KMS-11 (cell line): ENCODE measurements around the gene SSMEM1.

Source experiments
- H2AFZ ChIP-seq: fragments of 200-600 bp; sonication (generic); 2 replicates; pipeline ENCODE4 v1.6.1; 2016; ENCODE audit warnings: antibody characterized with exemption, mixed run types, low read depth
- H3K27ac ChIP-seq: fragments of 200-600 bp; sonication (generic); 2 replicates; pipeline ENCODE4 v1.6.1; 2016; ENCODE audit warnings: mild to moderate bottlenecking, mixed run types
- H3K27me3 ChIP-seq: fragments of 200-600 bp; sonication (generic); 2 replicates; pipeline ENCODE4 v1.6.1; 2017; ENCODE audit warnings: mild to moderate bottlenecking, low read depth, mixed run types, moderate library complexity; ENCODE audit not compliant: insufficient read depth
- H3K36me3 ChIP-seq: fragments of 200-600 bp; sonication (generic); 2 replicates; pipeline ENCODE4 v1.6.1; 2017; ENCODE audit warnings: mild to moderate bottlenecking, mixed run types; ENCODE audit not compliant: insufficient read depth
- H3K4me1 ChIP-seq: fragments of 200-600 bp; sonication (generic); 2 replicates; pipeline ENCODE4 v1.6.1; 2016; ENCODE audit warnings: mild to moderate bottlenecking, low read depth, mixed run types; ENCODE audit not compliant: poor library complexity, severe bottlenecking
- H3K4me2 ChIP-seq: fragments of 200-600 bp; sonication (generic); 2 replicates; pipeline ENCODE4 v1.7.0; 2016; ENCODE audit warnings: mild to moderate bottlenecking, mixed run types
- H3K4me3 ChIP-seq: fragments of 200-600 bp; sonication (generic); IDR thresholded peaks from 2 replicates; pipeline ENCODE4 v1.6.1; 2017; ENCODE audit warnings: low read depth, low read length, mixed read lengths; ENCODE audit not compliant: insufficient read depth
- H3K79me2 ChIP-seq: fragments of 200-600 bp; sonication (generic); 2 replicates; pipeline ENCODE4 v1.6.1; 2016; ENCODE audit warnings: low read depth, mixed run types; ENCODE audit not compliant: insufficient read depth
- H3K9ac ChIP-seq: fragments of 200-600 bp; sonication (generic); 2 replicates; pipeline ENCODE4 v1.6.1; 2016; ENCODE audit warnings: mild to moderate bottlenecking, mixed run types
- H4K20me1 ChIP-seq: fragments of 200-600 bp; sonication (generic); 2 replicates; pipeline ENCODE4 v1.6.1; 2016; ENCODE audit warnings: mild to moderate bottlenecking, mixed run types; ENCODE audit not compliant: insufficient read depth
- TF ChIP-seq, protein P1 (sequence below): fragments of 200-600 bp; sonication (generic); conservative IDR thresholded peaks from 2 replicates; pipeline ENCODE4 v1.6.1; 2017; ENCODE audit warnings: low read depth, mild to moderate bottlenecking, antibody characterized with exemption, low read length, moderate library complexity, mixed read lengths

SSMEM1 gene

DNA sequence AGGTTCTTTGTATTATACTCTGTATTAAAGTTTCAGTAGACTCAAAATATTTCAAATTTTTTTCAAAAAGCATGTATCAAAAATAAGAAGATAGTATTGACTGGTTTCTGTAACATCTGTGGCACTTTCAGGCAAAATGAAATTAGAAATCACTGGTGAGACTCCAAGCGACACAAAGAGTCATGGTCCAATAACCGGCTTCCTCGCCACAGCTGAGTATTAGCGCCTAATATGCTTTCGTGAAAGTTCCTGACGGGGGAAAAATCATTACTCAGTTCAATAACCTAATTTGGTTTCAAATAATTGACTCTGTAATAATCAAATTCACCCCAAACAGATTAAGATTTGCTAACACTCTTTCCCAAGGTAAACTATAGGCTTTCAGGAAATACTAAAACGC lies 15.9 kb upstream of the SSMEM1 start:
- TF ChIP-seq, protein P1, sequence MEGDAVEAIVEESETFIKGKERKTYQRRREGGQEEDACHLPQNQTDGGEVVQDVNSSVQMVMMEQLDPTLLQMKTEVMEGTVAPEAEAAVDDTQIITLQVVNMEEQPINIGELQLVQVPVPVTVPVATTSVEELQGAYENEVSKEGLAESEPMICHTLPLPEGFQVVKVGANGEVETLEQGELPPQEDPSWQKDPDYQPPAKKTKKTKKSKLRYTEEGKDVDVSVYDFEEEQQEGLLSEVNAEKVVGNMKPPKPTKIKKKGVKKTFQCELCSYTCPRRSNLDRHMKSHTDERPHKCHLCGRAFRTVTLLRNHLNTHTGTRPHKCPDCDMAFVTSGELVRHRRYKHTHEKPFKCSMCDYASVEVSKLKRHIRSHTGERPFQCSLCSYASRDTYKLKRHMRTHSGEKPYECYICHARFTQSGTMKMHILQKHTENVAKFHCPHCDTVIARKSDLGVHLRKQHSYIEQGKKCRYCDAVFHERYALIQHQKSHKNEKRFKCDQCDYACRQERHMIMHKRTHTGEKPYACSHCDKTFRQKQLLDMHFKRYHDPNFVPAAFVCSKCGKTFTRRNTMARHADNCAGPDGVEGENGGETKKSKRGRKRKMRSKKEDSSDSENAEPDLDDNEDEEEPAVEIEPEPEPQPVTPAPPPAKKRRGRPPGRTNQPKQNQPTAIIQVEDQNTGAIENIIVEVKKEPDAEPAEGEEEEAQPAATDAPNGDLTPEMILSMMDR = no peak
- Histone ChIP-seq H3K4me2 (no peak overlapping the region), H3K79me2 (no peaks in the 10 kb centered on the region), H4K20me1 (no peaks in the 10 kb centered on the region), H3K27ac (no peak overlapping the region), H3K36me3 (0 out of 2 replicates have a peak, but pooled peaks cover 4% of the 10 kb centered on the region), H3K27me3 (no peaks in the 10 kb centered on the region), H2AFZ (no peak overlapping the region), H3K4me1 (no peaks in the 10 kb centered on the region), H3K9ac (no peak overlapping the region), H3K4me3 (no peak overlapping the region)

DNA sequence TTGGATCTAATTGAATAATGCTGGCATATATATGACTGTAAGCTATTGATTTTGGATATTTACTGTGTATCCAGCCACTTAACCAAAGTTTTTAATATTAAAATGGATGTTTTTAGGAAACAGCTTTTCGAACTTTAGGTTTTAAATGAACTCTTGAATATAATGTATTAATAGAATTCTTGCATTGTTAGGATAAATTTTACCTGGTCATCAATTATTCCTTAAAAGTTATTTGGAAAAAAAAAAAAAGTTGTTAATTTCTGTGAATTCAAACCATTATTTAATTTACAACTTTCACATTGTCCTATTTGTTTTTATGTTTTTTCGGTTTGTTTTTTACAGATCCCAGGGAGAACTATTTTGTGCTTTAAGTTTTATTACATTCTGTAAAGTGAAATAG lies 12.3 kb upstream of the SSMEM1 start:
- Histone ChIP-seq H2AFZ (no peak overlapping the region), H3K79me2 (no peaks in the 10 kb centered on the region), H3K9ac (no peak overlapping the region), H4K20me1 (no peaks in the 10 kb centered on the region), H3K36me3 (peaks cover 12% of the 10 kb centered on the region; the same call in 1 of the 2 replicates), H3K27ac (no peak overlapping the region), H3K4me2 (no peak overlapping the region), H3K4me3 (no peak overlapping the region), H3K4me1 (peaks cover 10% of the 10 kb centered on the region), H3K27me3 (no peaks in the 10 kb centered on the region)
- TF ChIP-seq, protein P1 = no peak

DNA sequence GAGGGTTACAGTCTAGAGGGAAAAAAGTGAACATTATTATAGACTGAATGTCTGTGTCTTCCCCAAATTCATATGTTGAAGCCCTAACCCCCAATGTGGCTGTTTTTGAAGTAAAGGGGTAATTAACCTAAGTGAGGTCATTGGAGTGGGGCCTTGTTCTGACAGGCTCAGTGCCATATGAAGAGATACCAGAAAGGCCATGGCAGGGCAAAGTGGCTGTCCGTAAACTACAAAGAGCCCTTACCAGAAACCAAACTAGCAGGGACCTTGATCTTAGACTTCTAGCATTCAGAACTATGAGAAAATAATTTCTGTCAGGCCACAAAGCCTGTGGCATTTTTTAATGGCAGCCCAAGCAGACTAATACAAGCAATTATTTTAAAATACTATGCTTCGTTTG lies 11.2 kb upstream of the SSMEM1 start:
- H3K27ac ChIP-seq = no peak overlapping the region
- H3K79me2 ChIP-seq = no peaks in the 10 kb centered on the region
- no peak overlapping the region for H3K4me3 ChIP-seq
- TF ChIP-seq, protein P1 = no peak
- no peak overlapping the region for H2AFZ ChIP-seq
- no peak overlapping the region for H3K4me2 ChIP-seq
- peaks cover 17% of the 10 kb centered on the region; the same call in 1 of the 2 replicates for H3K36me3 ChIP-seq
- no peak overlapping the region for H3K9ac ChIP-seq
- H3K27me3 ChIP-seq = no peaks in the 10 kb centered on the region
- peaks cover 13% of the 10 kb centered on the region for H3K4me1 ChIP-seq
- H4K20me1 ChIP-seq = no peaks in the 10 kb centered on the region

DNA sequence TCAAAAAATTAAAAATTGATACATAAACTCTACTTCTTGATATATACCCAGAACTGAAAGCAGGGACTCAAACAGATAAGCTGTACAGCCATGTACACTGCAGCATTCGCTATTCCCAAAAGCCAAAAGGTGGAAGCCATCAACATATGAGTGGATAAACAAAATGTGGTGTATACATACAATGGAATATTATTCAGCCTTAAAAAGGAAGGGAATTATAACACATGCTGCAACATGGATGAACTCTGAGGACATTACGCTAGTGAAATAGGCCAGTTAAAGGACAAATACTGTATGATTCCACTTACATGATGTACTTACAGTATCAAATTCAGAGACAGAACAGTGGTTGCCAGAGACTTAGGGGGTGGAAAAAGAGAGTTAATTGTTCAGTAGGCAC lies 10.6 kb upstream of the SSMEM1 start:
- no peaks in the 10 kb centered on the region for H3K27me3 ChIP-seq
- no peaks in the 10 kb centered on the region for H4K20me1 ChIP-seq
- peaks cover 13% of the 10 kb centered on the region for H3K4me1 ChIP-seq
- H3K4me2 ChIP-seq = no peak overlapping the region
- peaks cover 22% of the 10 kb centered on the region; the same call in 1 of the 2 replicates for H3K36me3 ChIP-seq
- no peak overlapping the region for H3K27ac ChIP-seq
- H3K4me3 ChIP-seq = no peak overlapping the region
- no peak overlapping the region for H2AFZ ChIP-seq
- no peak overlapping the region for H3K9ac ChIP-seq
- H3K79me2 ChIP-seq = no peaks in the 10 kb centered on the region
- TF ChIP-seq, protein P1 = no peak

DNA sequence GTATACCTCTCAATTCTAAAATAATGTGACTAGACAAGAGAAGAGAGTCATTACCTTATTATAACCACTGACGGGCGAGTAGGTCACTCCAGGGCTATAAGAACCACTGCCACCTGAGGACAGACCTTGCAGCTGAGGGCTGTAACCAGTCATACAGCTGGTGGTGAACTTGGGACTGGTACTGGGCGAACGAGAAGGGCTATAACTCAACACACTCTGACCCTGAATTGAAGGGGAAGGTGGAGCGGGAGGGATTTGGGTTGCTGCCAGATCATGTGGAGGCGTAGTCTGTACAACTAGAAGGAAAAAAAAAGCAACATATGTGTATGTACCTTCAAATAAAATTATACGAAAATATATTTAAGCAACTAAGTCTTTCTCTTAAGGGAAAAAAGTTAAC lies 5.9 kb upstream of the SSMEM1 start:
- Histone ChIP-seq H3K27me3 (no peaks in the 10 kb centered on the region), H2AFZ (no peak overlapping the region), H3K4me2 (no peak overlapping the region), H3K4me3 (no peak overlapping the region), H3K27ac (no peak overlapping the region), H3K79me2 (peaks cover 17% of the 10 kb centered on the region), H3K4me1 (peaks cover 27% of the 10 kb centered on the region), H4K20me1 (no peaks in the 10 kb centered on the region), H3K36me3 (peaks cover 18% of the 10 kb centered on the region; the same call in 1 of the 2 replicates), H3K9ac (no peak overlapping the region)
- TF ChIP-seq, protein P1 = no peak
